Measurements from ENCODE around the gene POFUT2. TPM values are rescaled to one million over a fixed set of nuclear protein-coding genes. Genes with fewer than 3 reads are reported as not detected.

The POFUT2 gene
- total RNA-seq, 1 donor from 2014 or later, result 39.4 TPM

GRCh38 chr21:45327441-45328197 is 39.9 kb upstream of the POFUT2 start:
- Histone ChIP-seq H3K27me3 (no peaks in the 10 kb centered on the region), H3K4me3 (no peak overlapping the region), H3K4me1 (peaks cover 11 to 28% of the 10 kb centered on the region in 2 donors), H3K27ac (no peak overlapping the region), H3K36me3 (no peaks in the 10 kb centered on the region), H3K9me3 (no peaks in the 10 kb centered on the region)
- intact Hi-C loops (cut with DNase I), result no loop called here
- no peak for TF ChIP-seq CTCF (IDR thresholded peaks at IDR 0.05)
- no peak for DNase-seq (ENCODE audit: low spot score in 2 of 2)

GRCh38 chr21:45326891-45327440 is 39.3 kb upstream of the POFUT2 start:
- H3K27ac ChIP-seq, result no peak overlapping the region
- DNase-seq (ENCODE audit: low spot score in 2 of 2), result no peak
- H3K36me3 ChIP-seq, result no peaks in the 10 kb centered on the region
- H3K9me3 ChIP-seq, result no peaks in the 10 kb centered on the region
- H3K4me1 ChIP-seq, result peaks cover 16 to 35% of the 10 kb centered on the region in 2 donors
- intact Hi-C loops (cut with DNase I), result no loop called here
- no peak for TF ChIP-seq CTCF (IDR thresholded peaks at IDR 0.05)
- H3K27me3 ChIP-seq, result no peaks in the 10 kb centered on the region
- H3K4me3 ChIP-seq, result no peak overlapping the region

DNA sequence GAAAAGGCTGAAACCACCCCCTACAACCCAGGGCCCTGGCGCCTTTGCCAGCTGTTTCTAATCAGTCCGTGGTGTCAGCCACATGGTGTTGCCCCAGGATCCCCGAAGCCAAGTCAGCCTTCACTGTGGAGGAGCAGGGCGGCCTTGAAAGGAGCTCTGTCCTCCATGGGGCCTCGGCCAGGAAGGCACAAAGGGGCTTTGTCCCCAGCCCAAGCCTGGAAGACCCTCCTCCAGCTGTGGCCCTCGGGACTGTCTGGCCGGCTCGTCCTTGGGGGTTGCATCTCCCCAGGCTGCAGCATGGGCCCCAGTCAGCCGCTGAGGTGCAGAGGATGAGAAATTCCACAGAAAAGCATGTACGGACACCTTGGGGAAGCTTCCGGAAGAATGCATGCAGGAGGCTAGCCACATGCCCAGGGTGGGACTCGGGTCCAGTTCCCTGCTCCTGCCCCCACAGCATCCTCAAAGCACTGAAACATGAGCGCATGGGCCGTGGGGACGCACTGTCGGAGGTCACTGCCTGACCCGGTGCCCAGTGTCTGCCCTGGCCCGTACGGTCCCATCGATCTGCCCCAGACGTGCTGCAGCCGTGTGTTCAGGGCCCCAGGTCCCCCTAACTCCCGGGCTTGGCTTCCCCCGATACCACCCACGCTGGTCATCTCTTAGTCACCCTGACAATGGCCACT is 38.6 kb upstream of the POFUT2 start:
- Histone ChIP-seq H3K9me3 (no peaks in the 10 kb centered on the region), H3K4me3 (no peak overlapping the region), H3K27ac (peak overlapping the region; percentile 22 to 40), H3K36me3 (no peaks in the 10 kb centered on the region), H3K4me1 (peaks cover 22 to 41% of the 10 kb centered on the region in 2 donors), H3K27me3 (no peaks in the 10 kb centered on the region)
- no peak for DNase-seq (ENCODE audit: low spot score in 2 of 2)
- TF ChIP-seq CTCF (IDR thresholded peaks at IDR 0.05), result no peak
- intact Hi-C loops (cut with DNase I), result no loop called here

- no peak for DNase-seq (ENCODE audit: low spot score in 2 of 2)
- Histone ChIP-seq H3K9me3 (no peaks in the 10 kb centered on the region), H3K36me3 (no peaks in the 10 kb centered on the region), H3K27ac (peak overlapping the region; percentile 22 to 40), H3K4me3 (no peak overlapping the region), H3K4me1 (peaks cover 29 to 46% of the 10 kb centered on the region in 2 donors), H3K27me3 (no peaks in the 10 kb centered on the region)
- intact Hi-C loops (cut with DNase I), result no loop called here
- TF ChIP-seq CTCF (IDR thresholded peaks at IDR 0.05), result no peak
Observed at GRCh38 chr21:45325206-45326168, 37.8 kb upstream of the POFUT2 start.

DNA sequence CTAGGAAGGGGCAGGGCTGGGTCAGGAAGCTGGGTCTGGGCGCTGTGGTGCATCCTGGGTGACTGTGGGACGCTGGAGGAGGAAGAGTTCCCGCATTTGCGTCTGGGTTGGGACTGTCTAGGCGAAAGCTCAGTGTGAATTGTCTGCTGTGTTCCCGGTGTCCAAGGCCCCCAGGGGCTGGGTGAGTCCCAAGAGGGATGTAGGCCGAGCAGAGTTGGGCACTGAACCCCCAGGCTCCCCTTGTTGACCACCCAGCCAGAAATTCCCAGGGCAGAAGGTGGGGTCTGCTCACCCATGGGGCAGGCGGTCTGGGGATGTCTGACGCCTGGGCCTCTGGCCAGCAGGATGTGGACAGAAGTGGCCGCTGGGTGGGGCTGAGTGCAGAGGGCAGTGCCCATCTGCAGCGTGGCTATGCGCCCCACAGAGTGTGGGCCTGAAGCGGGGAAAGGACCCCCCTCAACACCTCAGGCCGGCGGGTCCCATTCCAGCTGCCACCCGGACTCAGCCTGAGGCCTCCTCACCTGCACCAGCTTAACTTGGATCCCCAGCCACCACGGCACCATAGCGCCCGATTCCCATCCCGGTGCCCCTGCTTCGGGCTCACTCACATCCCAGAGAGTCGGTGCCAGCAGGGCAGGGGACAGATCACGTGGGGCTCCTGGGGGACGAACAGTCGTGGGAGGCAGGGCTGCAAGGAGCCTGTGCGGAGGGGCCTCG is 37.0 kb upstream of the POFUT2 start:
- intact Hi-C loops (cut with DNase I), result no loop called here

More for the DNA sequence above, 37.0 kb upstream of the POFUT2 start:
- Histone ChIP-seq H3K4me3 (no peak overlapping the region), H3K9me3 (no peaks in the 10 kb centered on the region), H3K27ac (peak overlapping the region; percentile 2 to 99), H3K36me3 (no peaks in the 10 kb centered on the region), H3K4me1 (peaks cover 31 to 47% of the 10 kb centered on the region in 2 donors), H3K27me3 (no peaks in the 10 kb centered on the region)
- no peak for TF ChIP-seq CTCF (IDR thresholded peaks at IDR 0.05)
- DNase-seq (ENCODE audit: low spot score in 2 of 2), result no peak

Measured in ascending aorta (tissue), 2 donors.